Endodermal cell (in vitro differentiated cells): Measurements from ENCODE around the gene RBBP7. TPM values are rescaled to one million over a fixed set of nuclear protein-coding genes. Genes with fewer than 3 reads are reported as not detected.

Experiments used
- DNase-seq: peaks from one replicate; pipeline ENCODE4 v3.0.0-alpha.2; 2017
- H3K27ac ChIP-seq: 2 replicates; pipeline ENCODE4 v1.5.1; 2013; ENCODE audit warnings: mild to moderate bottlenecking, low read depth, low read length, moderate library complexity
- H3K27me3 ChIP-seq: 2 replicates; pipeline ENCODE4 v1.6.1; 2013; ENCODE audit warnings: mild to moderate bottlenecking, low read length, moderate library complexity; ENCODE audit not compliant: insufficient read depth, control insufficient read depth, poor library complexity, severe bottlenecking
- H3K36me3 ChIP-seq: 2 replicates; pipeline ENCODE4 v1.7.0; 2013; ENCODE audit warnings: mild to moderate bottlenecking, low read length, moderate library complexity; ENCODE audit not compliant: control insufficient read depth, insufficient read depth
- H3K4me1 ChIP-seq: one replicate; pipeline ENCODE4 v1.7.0; 2013; ENCODE audit warnings: low read length; ENCODE audit not compliant: control insufficient read depth, insufficient read depth
- H3K4me3 ChIP-seq: 2 replicates; pipeline ENCODE4 v1.5.1; 2013; ENCODE audit warnings: mild to moderate bottlenecking, low read length, moderate library complexity
- H3K9ac ChIP-seq: 2 replicates; pipeline ENCODE4 v1.6.1; 2013; ENCODE audit warnings: mild to moderate bottlenecking, low read length, moderate library complexity; ENCODE audit not compliant: poor library complexity, severe bottlenecking; ENCODE audit errors: extremely low read depth
- H3K9me3 ChIP-seq: 2 replicates; pipeline ENCODE4 v1.6.1; 2013; ENCODE audit warnings: mild to moderate bottlenecking, low read length, moderate library complexity; ENCODE audit not compliant: control insufficient read depth
- H3K27ac Mint-ChIP-seq: 2 replicates; pipeline ENCODE4 v1.8.0; 2020; ENCODE audit warnings: mixed read lengths
- H3K27me3 Mint-ChIP-seq: 2 replicates; pipeline ENCODE4 v1.8.0; 2021; ENCODE audit warnings: mild to moderate bottlenecking, mixed read lengths; ENCODE audit not compliant: insufficient read depth
- H3K36me3 Mint-ChIP-seq: 2 replicates; pipeline ENCODE4 v1.8.0; 2020; ENCODE audit warnings: low read depth, mixed read lengths
- H3K4me1 Mint-ChIP-seq: 2 replicates; pipeline ENCODE4 v1.8.0; 2020; ENCODE audit warnings: mixed read lengths
- H3K4me3 Mint-ChIP-seq: 2 replicates; pipeline ENCODE4 v1.8.0; 2020; ENCODE audit warnings: mild to moderate bottlenecking, moderate library complexity, mixed read lengths
- H3K9me3 Mint-ChIP-seq: 2 replicates; pipeline ENCODE4 v1.8.0; 2020; ENCODE audit warnings: mild to moderate bottlenecking, mixed read lengths
- WGBS, 2 experiments: methylation state at CpG; one replicate each; pipeline versions ENCODE4 v1.1.5 to v1.1.7; 2013; ENCODE audit warnings: missing lambda C conversion rate in 2 of 2, mixed read lengths in 1 of 2; ENCODE audit not compliant: insufficient coverage in 1 of 2, insufficient read length in 1 of 2; 5-methylcytosine and 5-hydroxymethylcytosine counted together
- total RNA-seq, 2 donors: library from RNA; stranded (reverse); fragmentation: NEBNext Ultra II Directional in 1 of 2; extraction: Animal tissue kit (Norgen Biotek cat#: 25700) in 1 of 2; gene quantifications; 2 replicates in 1 of 2; 3 replicates in 1 of 2; pipeline ENCODE4 v1.2.1, GENCODE V29; 2021
- TF ChIP-seq, protein P1 (sequence below): fragments of 200-600 bp; sonication (generic); conservative IDR thresholded peaks from 2 replicates; pipeline ENCODE4 v1.5.0; 2021; ENCODE audit warnings: antibody characterized with exemption, mild to moderate bottlenecking

The RBBP7 gene
- total RNA-seq, 2 donors from 2014 or later: 135 to 239 TPM

DNA sequence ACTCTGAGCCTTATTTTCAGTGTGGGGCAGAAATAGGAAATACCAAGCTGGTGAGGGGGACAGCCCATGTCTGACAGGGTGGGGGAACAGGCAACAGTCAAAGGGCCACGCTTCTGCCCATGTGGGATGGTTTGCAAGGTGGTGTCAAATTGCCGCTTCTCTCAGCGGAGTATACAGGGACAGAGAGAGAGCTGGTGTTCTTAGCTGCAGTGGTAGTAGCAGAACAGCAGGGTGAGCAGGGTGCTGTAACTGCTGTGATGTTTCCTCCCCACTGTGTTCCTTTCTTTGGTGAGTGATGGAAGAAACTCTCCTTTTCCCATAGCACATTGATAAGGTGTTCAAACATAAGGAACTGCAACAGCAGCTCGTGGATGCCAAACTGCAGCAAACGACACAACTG, 37.9 kb downstream of the RBBP7 start:
- DNase-seq: no peak
- no peak overlapping the region for H3K4me3 Mint-ChIP-seq
- no peaks in the 10 kb centered on the region for H3K27me3 Mint-ChIP-seq
- 74% methylated on average over 5 of the region's 5 CpGs; no CpG with 5 or more reads in 1 of the 2 experiments for WGBS, 2 experiments
- H3K4me3 ChIP-seq: no peak overlapping the region
- H3K27ac ChIP-seq: no peak overlapping the region
- H3K4me1 ChIP-seq: no peaks in the 10 kb centered on the region
- H3K9ac ChIP-seq: no peak overlapping the region
- peaks cover 35% of the 10 kb centered on the region for H3K36me3 ChIP-seq
- peaks cover 66% of the 10 kb centered on the region for H3K36me3 Mint-ChIP-seq
- no peaks in the 10 kb centered on the region for H3K9me3 ChIP-seq
- no peaks in the 10 kb centered on the region for H3K27me3 ChIP-seq
- H3K27ac Mint-ChIP-seq: peak overlapping the region; percentile 60
- TF ChIP-seq, protein P1, sequence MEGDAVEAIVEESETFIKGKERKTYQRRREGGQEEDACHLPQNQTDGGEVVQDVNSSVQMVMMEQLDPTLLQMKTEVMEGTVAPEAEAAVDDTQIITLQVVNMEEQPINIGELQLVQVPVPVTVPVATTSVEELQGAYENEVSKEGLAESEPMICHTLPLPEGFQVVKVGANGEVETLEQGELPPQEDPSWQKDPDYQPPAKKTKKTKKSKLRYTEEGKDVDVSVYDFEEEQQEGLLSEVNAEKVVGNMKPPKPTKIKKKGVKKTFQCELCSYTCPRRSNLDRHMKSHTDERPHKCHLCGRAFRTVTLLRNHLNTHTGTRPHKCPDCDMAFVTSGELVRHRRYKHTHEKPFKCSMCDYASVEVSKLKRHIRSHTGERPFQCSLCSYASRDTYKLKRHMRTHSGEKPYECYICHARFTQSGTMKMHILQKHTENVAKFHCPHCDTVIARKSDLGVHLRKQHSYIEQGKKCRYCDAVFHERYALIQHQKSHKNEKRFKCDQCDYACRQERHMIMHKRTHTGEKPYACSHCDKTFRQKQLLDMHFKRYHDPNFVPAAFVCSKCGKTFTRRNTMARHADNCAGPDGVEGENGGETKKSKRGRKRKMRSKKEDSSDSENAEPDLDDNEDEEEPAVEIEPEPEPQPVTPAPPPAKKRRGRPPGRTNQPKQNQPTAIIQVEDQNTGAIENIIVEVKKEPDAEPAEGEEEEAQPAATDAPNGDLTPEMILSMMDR: peak; percentile 11
- peaks cover 23% of the 10 kb centered on the region for H3K4me1 Mint-ChIP-seq
- no peaks in the 10 kb centered on the region for H3K9me3 Mint-ChIP-seq

DNA sequence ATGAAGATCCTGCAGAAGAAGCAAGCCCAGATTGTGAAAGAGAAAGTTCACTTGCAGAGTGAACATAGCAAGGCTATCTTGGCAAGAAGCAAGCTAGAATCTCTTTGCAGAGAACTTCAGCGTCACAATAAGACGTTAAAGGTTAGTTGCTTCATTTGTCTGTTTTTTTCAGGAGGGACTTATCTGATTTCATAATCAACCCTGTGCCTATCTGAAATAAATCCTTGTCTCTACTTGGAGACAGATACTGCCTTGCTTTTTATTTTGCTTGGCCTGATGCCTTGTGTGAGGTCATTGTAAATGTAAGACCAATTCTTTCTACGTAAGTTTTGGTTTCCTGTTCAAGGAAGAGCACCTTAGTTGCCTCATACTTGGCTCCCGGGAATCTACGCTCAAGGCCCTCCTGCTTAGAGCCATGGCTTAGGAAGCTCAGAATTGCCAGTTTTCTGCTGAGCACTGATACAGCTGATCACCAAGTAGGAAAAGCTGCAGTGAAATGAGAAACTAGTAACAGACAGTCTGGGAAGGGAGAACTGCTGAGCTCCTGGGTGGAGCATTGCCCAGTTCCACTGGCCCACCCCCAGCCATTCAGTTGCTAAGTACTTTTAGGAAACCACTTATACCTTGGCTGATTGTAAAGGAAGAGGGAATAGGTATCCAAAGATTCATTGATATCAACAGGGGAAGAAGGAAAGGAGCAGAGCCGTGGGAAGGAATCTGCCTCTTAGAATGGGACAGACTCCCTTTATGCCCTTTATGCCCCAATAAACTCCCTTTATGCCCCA, 41.8 kb downstream of the RBBP7 start:
- WGBS, 2 experiments: 92 to 100% methylated on average over 1 to 6 of the region's 6 CpGs
- Mint-ChIP-seq H3K27me3 (no peaks in the 10 kb centered on the region), H3K4me3 (no peak overlapping the region), H3K27ac (peak overlapping the region; percentile 81), H3K36me3 (peaks cover 50% of the 10 kb centered on the region), H3K9me3 (no peaks in the 10 kb centered on the region), H3K4me1 (peaks cover 13% of the 10 kb centered on the region)
- no peaks in the 10 kb centered on the region for H3K9me3 ChIP-seq
- H3K27me3 ChIP-seq: no peaks in the 10 kb centered on the region
- peaks cover 38% of the 10 kb centered on the region for H3K36me3 ChIP-seq
- TF ChIP-seq, protein P1: no peak
- H3K4me3 ChIP-seq: no peak overlapping the region
- no peak overlapping the region for H3K27ac ChIP-seq
- no peaks in the 10 kb centered on the region for H3K4me1 ChIP-seq
- DNase-seq: no peak
- H3K9ac ChIP-seq: no peak overlapping the region

DNA sequence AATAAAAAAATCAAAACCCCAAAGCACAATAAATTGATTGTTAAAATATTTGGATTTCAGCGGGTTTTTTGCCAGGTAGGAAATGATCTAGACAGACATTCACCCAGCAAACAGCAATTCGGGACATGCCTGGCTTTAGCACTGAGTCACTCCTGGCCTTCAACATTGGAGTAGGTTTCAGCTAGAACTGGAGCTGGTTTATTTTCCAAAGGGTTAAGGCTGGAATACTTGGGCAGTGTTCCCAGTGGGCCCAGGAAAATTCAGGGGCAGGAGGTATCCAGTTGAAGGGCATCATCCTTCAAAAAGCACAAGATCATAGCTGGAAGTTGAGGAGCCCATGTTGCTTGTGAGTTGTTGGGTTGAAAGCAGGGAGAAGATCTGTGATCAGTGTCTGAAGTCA, 42.9 kb downstream of the RBBP7 start:
- H3K9me3 ChIP-seq: no peaks in the 10 kb centered on the region
- peaks cover 47% of the 10 kb centered on the region for H3K36me3 Mint-ChIP-seq
- no peak overlapping the region for H3K4me3 Mint-ChIP-seq
- H3K4me1 Mint-ChIP-seq: peaks cover 10% of the 10 kb centered on the region
- H3K27me3 ChIP-seq: no peaks in the 10 kb centered on the region
- peaks cover 34% of the 10 kb centered on the region for H3K36me3 ChIP-seq
- no peak overlapping the region for H3K4me3 ChIP-seq
- H3K27me3 Mint-ChIP-seq: no peaks in the 10 kb centered on the region
- no peak overlapping the region for H3K27ac Mint-ChIP-seq
- TF ChIP-seq, protein P1: no peak
- WGBS, 2 experiments: 95% methylated on average over 2 of the region's 2 CpGs; no CpG with 5 or more reads in 1 of the 2 experiments
- H3K27ac ChIP-seq: no peak overlapping the region
- H3K9ac ChIP-seq: no peak overlapping the region
- no peaks in the 10 kb centered on the region for H3K4me1 ChIP-seq
- DNase-seq: no peak
- H3K9me3 Mint-ChIP-seq: no peaks in the 10 kb centered on the region
